Activated CD8-positive, alpha-beta memory T cell treated with anti-CD3 and anti-CD28 coated beads for 48 hours (primary cell): Measurements from ENCODE around the gene XPR1.

ENCODE experiments used
- DNase-seq, 3 experiments: peaks; one replicate each; pipeline ENCODE4 v3.0.0-alpha.2; 2020; ENCODE audit warnings: low read depth in 2 of 3, low spot score in 2 of 3

The XPR1 gene

DNA sequence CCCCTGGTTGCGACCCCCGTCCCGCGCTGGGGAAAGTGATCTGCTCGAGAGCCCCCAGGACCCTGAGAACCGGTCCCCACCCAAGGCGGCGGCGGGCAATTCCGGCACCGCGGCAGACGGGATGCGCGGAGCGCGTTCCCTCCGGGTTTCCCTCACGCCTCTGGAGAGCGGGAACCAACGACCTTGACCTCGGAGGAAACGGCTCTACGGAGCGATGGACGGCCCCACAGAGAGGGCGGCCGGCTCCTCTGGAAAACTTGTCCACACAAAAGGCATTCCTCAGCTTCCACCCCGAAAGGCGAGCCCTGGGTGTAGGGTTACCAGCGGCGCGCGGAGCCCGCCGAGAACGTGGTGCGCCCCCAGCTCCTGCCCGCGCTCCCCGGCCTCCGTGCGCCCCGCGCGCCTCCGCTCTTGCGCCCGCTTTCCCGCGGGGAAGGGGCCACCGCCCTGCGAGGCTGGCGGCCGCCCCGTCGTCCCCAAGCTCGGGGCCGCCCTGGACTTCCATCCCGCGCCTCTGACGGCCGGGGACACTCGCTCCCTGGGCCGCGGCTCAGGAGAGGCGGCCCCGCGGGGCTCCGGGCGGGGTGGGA lies 280.5 kb downstream of the XPR1 start:
- no peak for DNase-seq

- DNase-seq, result no peak
Measured at GRCh38 chr1:180912801-180913565, 281.2 kb downstream of the XPR1 start, which contains the start of gene KIAA1614. Gene KIAA1614 (plus strand): TSS chr1:180912897. CDS start chr1:180913244, 347 bp downstream.

DNA sequence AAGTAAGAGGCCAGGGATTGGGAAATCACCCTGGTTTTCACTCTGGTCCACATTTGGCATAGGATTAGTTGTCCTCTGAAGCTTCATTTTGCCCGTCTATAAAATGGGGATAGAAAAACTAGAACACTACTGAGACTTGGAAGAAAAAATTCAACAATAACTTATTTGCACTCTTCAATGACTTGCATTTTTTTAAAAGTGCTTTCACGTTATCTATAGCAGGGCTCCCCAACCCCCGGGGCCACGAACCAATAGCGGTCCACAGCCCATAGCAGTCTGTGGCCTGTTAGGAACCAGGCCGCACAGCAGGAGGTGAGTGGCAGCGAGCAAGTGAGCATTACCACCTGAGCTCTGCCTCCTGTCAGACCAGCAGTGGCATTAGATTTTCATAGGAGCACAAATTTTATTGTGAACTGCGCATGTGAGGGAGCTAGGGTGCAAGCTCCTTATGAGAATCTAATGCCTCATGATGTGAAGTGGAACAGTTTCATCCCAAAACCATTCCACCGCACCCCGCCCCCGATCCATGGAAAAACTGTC lies 283.7 kb downstream of the XPR1 start:
- DNase-seq, result no peak

DNA sequence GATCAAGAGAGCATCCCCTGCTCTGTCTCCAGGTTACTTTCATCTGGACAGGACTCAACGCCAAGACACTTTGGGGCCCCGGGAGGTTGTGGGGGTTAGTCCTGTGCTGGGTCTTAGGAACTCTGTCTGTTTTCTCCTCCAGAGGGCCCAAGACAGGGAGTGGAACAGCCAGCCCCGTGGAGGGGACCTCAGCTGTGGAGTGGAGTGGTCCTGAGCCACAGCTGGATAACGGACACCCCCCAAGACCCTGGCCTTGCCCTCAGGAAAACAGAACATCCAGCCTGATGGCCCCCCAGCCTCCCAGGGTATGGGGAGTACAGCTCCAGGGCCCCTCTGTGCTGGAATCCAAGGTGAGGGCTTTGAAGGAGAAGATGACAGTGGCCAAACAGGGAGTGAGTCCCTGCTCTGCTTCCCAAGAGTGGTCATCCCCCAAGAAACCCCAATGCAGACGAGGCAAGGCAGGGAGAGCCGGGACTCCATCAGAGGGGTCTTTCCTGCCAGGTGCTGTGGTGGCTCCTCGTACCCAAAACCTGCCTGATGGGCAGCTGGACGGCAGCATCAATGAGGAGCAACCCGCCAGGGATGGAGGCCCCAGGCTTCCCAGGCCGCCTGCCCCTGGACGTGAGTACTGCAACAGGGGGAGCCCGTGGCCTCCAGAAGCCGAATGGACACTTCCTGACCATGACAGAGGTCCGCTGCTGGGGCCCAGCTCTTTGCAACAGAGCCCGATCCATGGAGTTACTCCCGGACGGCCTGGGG lies 284.4 kb downstream of the XPR1 start:
- no peak for DNase-seq

GRCh38 chr1:180916771-180917170 lies 284.9 kb downstream of the XPR1 start:
- no peak for DNase-seq

GRCh38 chr1:180917306-180918065 lies 285.7 kb downstream of the XPR1 start:
- no peak for DNase-seq

DNA sequence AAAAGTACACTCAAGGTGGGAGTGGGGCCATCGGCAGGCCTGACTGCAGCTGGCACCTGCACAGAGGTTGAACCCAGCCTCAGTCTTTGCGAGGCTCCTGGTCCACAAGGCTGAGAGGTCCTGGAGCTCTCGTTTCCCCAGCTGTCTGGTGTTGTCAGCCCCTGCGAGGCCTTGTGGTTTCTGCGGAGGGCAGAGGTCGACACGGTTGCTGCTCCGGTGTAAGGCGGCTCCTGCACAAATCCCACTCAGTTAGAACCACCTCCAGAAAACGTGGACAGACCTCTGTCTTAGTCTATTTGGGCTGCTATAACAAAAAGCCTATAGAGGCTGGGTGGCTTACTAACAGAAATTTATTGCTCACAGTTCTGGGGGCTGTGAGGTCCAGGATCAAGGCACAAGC lies 286.7 kb downstream of the XPR1 start:
- DNase-seq, result no peak

GRCh38 chr1:180919183-180919700 lies 287.4 kb downstream of the XPR1 start:
- DNase-seq, result no peak

DNA sequence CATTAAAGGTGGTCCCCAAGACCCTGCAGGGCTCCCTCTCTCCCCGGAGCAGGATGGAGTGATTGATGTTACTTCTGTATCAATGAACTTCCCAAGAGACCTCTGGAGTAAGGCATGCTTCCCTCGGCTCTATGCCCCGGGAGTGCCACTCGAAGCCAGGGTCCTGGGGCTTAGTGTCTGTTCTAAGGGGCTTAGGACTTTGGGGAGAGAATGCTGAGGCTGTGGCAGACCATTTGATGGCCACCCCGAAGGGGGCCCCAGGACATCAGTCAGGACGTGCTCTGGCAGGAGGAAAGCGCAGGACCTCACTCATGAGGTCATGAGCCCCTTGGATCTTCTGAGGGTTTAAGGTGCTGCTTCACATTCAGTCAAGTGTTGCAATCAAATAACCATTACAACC lies 288.4 kb downstream of the XPR1 start:
- no peak for DNase-seq

DNA sequence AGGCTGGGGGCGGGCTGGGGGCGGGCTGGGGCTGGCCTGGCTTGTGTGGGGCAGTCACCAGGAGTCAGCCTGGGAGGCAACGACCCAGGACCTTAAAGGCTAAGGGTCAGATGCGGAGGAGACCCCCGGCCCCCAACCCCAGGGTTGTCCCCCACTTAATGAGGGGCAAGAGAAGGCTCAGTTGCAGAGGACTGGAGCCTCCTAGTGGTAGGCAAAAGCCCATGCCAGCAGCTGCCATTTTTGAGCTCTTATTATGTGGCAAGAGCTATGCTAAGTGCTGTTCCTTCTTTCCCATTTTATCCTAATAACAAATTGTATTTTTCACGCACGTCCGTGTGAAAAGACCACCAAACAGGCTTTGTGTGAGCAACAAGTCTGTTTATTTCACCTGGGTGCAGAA lies 288.9 kb downstream of the XPR1 start:
- DNase-seq, result no peak

- DNase-seq, result no peak
Measured at GRCh38 chr1:180921386-180921785, 289.6 kb downstream of the XPR1 start.

GRCh38 chr1:180921891-180922630 lies 290.2 kb downstream of the XPR1 start:
- no peak for DNase-seq

- no peak for DNase-seq
Measured at GRCh38 chr1:180922631-180923015, 290.8 kb downstream of the XPR1 start.

- DNase-seq, result no peak
Measured at GRCh38 chr1:180923021-180923841, 291.4 kb downstream of the XPR1 start.

DNA sequence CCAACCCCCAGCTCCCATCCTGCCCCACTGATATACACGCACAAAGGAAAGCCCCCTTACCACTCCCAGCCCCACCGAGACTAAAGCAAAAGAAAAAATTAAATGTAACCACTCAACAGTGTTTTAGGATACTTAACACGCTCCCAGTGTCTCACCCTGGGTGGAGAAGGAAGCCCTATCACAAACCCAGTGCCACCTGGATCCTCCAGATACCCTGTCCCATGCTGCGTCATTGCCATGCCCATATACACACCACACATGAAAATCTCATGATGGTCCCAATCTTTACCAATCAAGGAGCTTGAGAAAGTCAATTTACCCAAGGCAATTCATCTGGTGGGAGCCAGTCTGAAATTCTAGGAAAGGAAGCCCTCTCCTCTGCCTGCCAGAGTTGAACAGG lies 292.1 kb downstream of the XPR1 start:
- DNase-seq, result no peak

- no peak for DNase-seq
Measured at GRCh38 chr1:180924939-180925338, 293.1 kb downstream of the XPR1 start.

DNA sequence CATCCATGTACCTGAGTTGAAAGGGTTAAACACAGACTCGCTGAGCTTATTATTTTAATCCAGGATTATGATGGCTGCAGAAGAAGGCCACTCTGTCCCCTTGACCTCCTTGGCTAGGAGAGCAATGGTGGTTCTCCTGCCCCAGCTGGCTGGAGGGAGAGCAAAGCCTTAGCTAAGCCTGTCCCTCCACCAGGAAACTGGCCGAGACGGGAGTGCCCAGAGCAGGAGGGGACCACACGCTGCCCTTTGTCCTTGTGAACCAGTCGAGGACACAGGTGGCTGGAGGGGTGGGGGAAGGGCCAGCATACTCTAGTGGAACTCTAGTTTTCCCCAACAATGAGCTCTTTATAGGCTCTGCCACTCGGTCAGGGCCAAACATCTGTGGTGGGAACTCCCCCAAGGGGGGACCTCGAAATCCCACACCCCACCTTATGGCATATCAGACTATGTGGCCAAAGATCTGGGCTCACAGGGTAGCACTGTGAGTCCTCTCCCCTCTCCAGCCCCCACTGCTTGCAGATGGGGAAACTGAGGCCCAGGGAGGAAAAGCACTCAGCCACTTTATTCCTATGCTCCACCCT lies 293.7 kb downstream of the XPR1 start:
- DNase-seq, result no peak

DNA sequence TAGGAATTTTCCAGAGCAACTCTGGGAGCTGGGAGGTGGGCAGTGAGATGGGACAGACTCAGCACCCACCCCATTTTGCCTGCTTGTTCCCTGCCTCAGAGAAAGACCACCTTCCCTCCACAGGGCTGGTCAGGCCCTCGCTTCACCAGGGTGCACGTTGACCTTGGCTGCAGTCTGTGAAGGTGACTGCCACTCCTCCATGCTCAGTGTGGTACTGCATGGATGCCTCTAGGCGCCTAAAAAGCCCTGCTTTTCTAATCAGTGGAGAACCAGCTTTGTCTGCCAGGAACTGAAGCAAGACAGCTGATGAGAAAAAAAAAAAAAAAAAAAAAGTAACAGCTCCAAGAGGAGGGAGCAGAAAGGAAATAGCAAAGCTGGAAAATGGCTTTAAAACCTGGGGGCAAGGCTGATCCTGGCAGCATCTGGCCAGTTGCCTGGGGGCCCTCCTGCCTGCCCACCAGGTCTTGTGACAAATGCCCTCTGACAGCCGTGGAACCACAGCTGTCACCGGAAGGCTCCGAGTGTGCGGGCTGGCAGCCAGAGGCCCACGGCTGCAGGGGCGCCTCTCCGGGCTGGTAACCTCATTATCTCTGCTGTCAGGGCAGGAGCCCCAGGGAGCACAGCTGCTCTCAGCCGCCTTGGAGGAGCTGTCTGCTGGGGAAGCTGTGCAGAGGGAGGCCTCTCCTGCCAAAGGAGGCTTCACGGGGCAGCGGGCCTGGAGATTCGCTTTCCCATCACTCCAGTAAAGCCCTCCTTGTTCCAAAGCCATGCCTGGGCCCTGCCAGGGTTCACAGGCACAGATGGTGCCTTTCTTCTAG lies 294.6 kb downstream of the XPR1 start:
- no peak for DNase-seq
